Hepatocyte (in vitro differentiated cells): ENCODE measurements around the gene SKIDA1. TPM values are rescaled to one million over a fixed set of nuclear protein-coding genes. Genes with fewer than 3 reads are reported as not detected.

Experiments used
- DNase-seq: peaks from one replicate; pipeline ENCODE4 v3.0.0-alpha.2; 2016; ENCODE audit warnings: low spot score
- H2AFZ ChIP-seq: fragments of 200-600 bp; sonication (generic); 2 replicates; pipeline ENCODE4 v1.6.0; 2016; ENCODE audit warnings: antibody characterized with exemption, mild to moderate bottlenecking
- H3K27ac ChIP-seq: fragments of 200-600 bp; sonication (generic); 2 replicates; pipeline ENCODE4 v1.5.1; 2016; ENCODE audit warnings: mild to moderate bottlenecking
- H3K27me3 ChIP-seq: fragments of 200-600 bp; sonication (generic); 2 replicates; pipeline ENCODE4 v1.6.1; 2016
- H3K36me3 ChIP-seq: fragments of 200-600 bp; sonication (generic); replicated peaks from 2 replicates; pipeline ENCODE4 v1.5.1; 2016; ENCODE audit warnings: low read depth; ENCODE audit not compliant: insufficient read depth
- H3K4me1 ChIP-seq: fragments of 200-600 bp; sonication (generic); 2 replicates; pipeline ENCODE4 v1.5.1; 2016; ENCODE audit warnings: mild to moderate bottlenecking, moderate library complexity; ENCODE audit not compliant: insufficient read depth
- H3K4me2 ChIP-seq: fragments of 200-600 bp; sonication (generic); 2 replicates; pipeline ENCODE4 v1.6.0; 2016
- H3K4me3 ChIP-seq: fragments of 200-600 bp; sonication (generic); 2 replicates; pipeline ENCODE4 v1.5.1; 2016; ENCODE audit warnings: mild to moderate bottlenecking
- H3K79me2 ChIP-seq: fragments of 200-600 bp; sonication (generic); 2 replicates; pipeline ENCODE4 v1.6.0; 2017; ENCODE audit warnings: mild to moderate bottlenecking
- H3K9me2 ChIP-seq: fragments of 200-600 bp; sonication (generic); replicated peaks from 2 replicates; pipeline ENCODE4 v1.6.0; 2017; ENCODE audit warnings: mild to moderate bottlenecking; ENCODE audit not compliant: insufficient read depth
- H3K9me3 ChIP-seq: fragments of 200-600 bp; sonication (generic); 2 replicates; pipeline ENCODE4 v1.5.1; 2016; ENCODE audit warnings: low read depth, mild to moderate bottlenecking
- H4K20me1 ChIP-seq: fragments of 200-600 bp; sonication (generic); 2 replicates; pipeline ENCODE4 v1.6.0; 2016; ENCODE audit warnings: mild to moderate bottlenecking; ENCODE audit not compliant: insufficient read depth, poor library complexity, severe bottlenecking
- EZH2 ChIP-seq: fragments of 200-600 bp; sonication (generic); IDR thresholded peaks from 2 replicates; pipeline ENCODE4 v1.6.1; 2016; ENCODE audit warnings: antibody characterized with exemption, mild to moderate bottlenecking, borderline replicate concordance
- EZH2phosphoT487 ChIP-seq: fragments of 200-600 bp; sonication (generic); IDR thresholded peaks from one replicate; pipeline ENCODE4 v1.6.1; 2018; ENCODE audit warnings: antibody characterized with exemption, mild to moderate bottlenecking, low read depth, moderate library complexity; ENCODE audit not compliant: unreplicated experiment, severe bottlenecking
- WGBS: methylation state at CpG from one replicate; pipeline ENCODE4 v1.1.6; 2016; ENCODE audit warnings: low lambda C conversion rate; ENCODE audit errors: missing lambda C conversion rate; 5-methylcytosine and 5-hydroxymethylcytosine counted together
- polyA plus RNA-seq: library from polyadenylated mRNA; unstranded; fragments of >200 nt; fragmentation: Nextera tagmentation; extraction: Ambion mirVana; gene quantifications from 2 replicates; pipeline ENCODE4 v1.2.1, GENCODE V29; 2016
- total RNA-seq: library from RNA; depleted of rRNA; stranded (reverse); fragments of >200 nt; gene quantifications from 2 replicates; pipeline ENCODE4 v1.2.3, GENCODE V29; 2014
- TF ChIP-seq, protein P1 (sequence below): fragments of 200-600 bp; sonication (generic); IDR thresholded peaks from 2 replicates; pipeline ENCODE4 v1.5.1; 2016; ENCODE audit warnings: antibody characterized with exemption, mild to moderate bottlenecking; ENCODE audit not compliant: poor library complexity

The SKIDA1 gene
- total and polyA plus RNA-seq, 2 experiments from 2014 or later: 0.68 to 2.3 TPM

DNA sequence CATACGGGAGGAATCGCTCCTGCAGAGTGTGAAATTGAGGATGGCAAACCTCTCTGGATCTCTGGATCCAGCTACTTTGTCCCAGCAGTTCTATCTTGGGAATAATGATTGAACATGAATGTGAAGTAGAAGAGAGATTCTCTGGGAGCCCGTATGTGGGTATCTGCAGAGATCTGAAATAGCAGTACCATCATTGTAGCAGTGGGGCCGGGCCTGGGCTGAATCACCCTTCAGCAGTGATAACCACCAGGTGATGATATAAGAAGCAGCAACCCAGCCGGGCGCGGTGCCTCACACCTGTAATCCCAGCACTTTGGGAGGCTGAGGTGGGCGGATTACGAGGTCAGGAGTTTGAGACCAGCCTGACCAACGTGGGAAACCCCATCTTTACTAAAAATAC is 51.9 kb downstream of the SKIDA1 start:
- Histone ChIP-seq H3K9me2 (no peaks in the 10 kb centered on the region), H3K27me3 (no peaks in the 10 kb centered on the region), H3K4me1 (no peaks in the 10 kb centered on the region), H3K36me3 (no peaks in the 10 kb centered on the region), H3K4me3 (no peak overlapping the region), H3K9me3 (no peaks in the 10 kb centered on the region), H2AFZ (no peak overlapping the region), H3K79me2 (no peaks in the 10 kb centered on the region), H4K20me1 (no peaks in the 10 kb centered on the region), H3K27ac (no peak overlapping the region), H3K4me2 (no peak overlapping the region)
- TF ChIP-seq, protein P1, sequence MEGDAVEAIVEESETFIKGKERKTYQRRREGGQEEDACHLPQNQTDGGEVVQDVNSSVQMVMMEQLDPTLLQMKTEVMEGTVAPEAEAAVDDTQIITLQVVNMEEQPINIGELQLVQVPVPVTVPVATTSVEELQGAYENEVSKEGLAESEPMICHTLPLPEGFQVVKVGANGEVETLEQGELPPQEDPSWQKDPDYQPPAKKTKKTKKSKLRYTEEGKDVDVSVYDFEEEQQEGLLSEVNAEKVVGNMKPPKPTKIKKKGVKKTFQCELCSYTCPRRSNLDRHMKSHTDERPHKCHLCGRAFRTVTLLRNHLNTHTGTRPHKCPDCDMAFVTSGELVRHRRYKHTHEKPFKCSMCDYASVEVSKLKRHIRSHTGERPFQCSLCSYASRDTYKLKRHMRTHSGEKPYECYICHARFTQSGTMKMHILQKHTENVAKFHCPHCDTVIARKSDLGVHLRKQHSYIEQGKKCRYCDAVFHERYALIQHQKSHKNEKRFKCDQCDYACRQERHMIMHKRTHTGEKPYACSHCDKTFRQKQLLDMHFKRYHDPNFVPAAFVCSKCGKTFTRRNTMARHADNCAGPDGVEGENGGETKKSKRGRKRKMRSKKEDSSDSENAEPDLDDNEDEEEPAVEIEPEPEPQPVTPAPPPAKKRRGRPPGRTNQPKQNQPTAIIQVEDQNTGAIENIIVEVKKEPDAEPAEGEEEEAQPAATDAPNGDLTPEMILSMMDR: no peak
- TF ChIP-seq EZH2phosphoT487 (no peak), EZH2 (no peak)
- no peak for DNase-seq
- 72% methylated on average over 10 of the region's 10 CpGs for WGBS

DNA sequence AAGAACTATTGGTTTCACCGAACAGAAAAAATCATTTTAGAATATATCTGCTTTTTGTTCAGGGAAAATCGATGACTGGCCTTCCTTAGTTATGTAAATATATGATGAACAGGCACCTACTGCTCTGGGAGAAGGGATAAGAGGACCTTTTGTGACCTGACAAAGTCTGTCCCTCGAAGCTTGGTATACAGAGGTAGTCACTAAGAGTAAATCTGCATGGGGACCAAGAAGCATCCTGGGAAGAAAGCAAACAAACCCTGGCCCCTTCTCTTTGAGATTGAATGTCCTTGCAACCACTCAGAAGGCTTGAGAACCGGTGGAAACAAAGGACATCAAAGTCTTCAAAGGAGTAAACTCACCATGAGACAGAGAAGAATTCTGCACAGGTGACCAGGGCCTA is 52.3 kb downstream of the SKIDA1 start:
- Histone ChIP-seq H3K79me2 (no peaks in the 10 kb centered on the region), H2AFZ (no peak overlapping the region), H3K27me3 (no peaks in the 10 kb centered on the region), H3K9me2 (no peaks in the 10 kb centered on the region), H3K4me2 (no peak overlapping the region), H3K4me3 (no peak overlapping the region), H3K4me1 (no peaks in the 10 kb centered on the region), H4K20me1 (no peaks in the 10 kb centered on the region), H3K27ac (no peak overlapping the region), H3K9me3 (no peaks in the 10 kb centered on the region), H3K36me3 (no peaks in the 10 kb centered on the region)
- TF ChIP-seq EZH2phosphoT487 (no peak), EZH2 (no peak)
- TF ChIP-seq, protein P1: no peak
- 33% methylated on average over 4 of the region's 4 CpGs for WGBS
- no peak for DNase-seq

DNA sequence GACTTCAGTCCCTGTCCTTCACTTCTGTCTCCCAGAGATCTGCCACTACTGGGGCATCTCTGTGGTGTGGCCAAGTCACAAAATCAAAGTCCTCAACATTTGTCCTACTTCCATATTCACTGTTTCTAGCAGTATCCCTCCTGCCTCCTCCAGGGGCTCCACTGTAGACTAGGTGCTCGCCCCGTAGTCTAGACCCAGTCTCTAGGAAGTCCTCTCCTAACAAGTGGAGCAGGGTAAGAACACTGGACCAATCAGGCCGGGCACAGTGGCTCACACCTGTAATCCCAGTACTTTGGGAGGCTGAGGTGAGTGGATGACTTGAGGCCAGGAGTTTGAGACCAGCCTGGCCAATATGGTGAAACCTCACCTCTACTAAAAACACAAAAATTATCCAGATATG is 57.4 kb downstream of the SKIDA1 start:
- H3K4me3 ChIP-seq: no peak overlapping the region
- 97% methylated on average over 3 of the region's 3 CpGs for WGBS
- H3K4me1 ChIP-seq: no peaks in the 10 kb centered on the region
- H4K20me1 ChIP-seq: no peaks in the 10 kb centered on the region
- no peak overlapping the region for H3K4me2 ChIP-seq
- H3K9me3 ChIP-seq: no peaks in the 10 kb centered on the region
- H3K27ac ChIP-seq: no peak overlapping the region
- H2AFZ ChIP-seq: no peak overlapping the region
- DNase-seq: no peak
- H3K9me2 ChIP-seq: no peaks in the 10 kb centered on the region
- no peaks in the 10 kb centered on the region for H3K36me3 ChIP-seq
- H3K79me2 ChIP-seq: no peaks in the 10 kb centered on the region
- no peaks in the 10 kb centered on the region for H3K27me3 ChIP-seq
- no peak for TF ChIP-seq EZH2
- TF ChIP-seq, protein P1: no peak
- no peak for TF ChIP-seq EZH2phosphoT487

DNA sequence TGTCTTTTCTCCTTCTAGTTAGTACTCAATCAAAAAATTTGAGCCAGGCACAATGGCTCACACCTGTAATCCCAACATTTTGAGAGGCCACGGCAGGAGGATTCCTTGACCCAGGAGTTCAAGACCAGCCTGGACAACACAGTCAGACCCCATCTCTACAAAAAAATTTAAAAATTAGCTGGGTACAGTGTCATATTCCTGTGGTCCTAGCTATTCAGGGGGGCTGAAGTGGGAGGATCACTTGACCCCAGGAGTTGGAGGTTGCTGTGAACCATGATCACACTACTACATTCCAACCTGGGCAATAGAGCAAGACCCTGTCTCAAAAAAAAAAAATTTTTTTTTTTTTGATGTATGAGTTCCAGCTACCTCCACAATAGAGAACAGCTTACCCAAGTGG is 57.8 kb downstream of the SKIDA1 start:
- 100% methylated on average over 1 of the region's 1 CpG for WGBS
- H3K9me3 ChIP-seq: no peaks in the 10 kb centered on the region
- no peaks in the 10 kb centered on the region for H3K79me2 ChIP-seq
- H3K9me2 ChIP-seq: no peaks in the 10 kb centered on the region
- H3K4me3 ChIP-seq: no peak overlapping the region
- no peaks in the 10 kb centered on the region for H4K20me1 ChIP-seq
- no peak overlapping the region for H3K27ac ChIP-seq
- DNase-seq: no peak
- no peak overlapping the region for H3K4me2 ChIP-seq
- no peak overlapping the region for H2AFZ ChIP-seq
- TF ChIP-seq EZH2 (no peak), EZH2phosphoT487 (no peak)
- TF ChIP-seq, protein P1: no peak
- no peaks in the 10 kb centered on the region for H3K4me1 ChIP-seq
- no peaks in the 10 kb centered on the region for H3K27me3 ChIP-seq
- no peaks in the 10 kb centered on the region for H3K36me3 ChIP-seq
